Measurements from ENCODE around the gene CTCFL.

The CTCFL gene

GRCh38 chr20:57543754-57544153 is 18.8 kb upstream of the CTCFL start:
- DNase-seq (ENCODE audit: low spot score) = no peak
- no peak for TF ChIP-seq CTCF (IDR thresholded peaks at IDR 0.05)
- H3K27ac ChIP-seq = no peak overlapping the region
- H3K4me3 ChIP-seq = no peak overlapping the region

GRCh38 chr20:57540890-57541580 is 16.1 kb upstream of the CTCFL start:
- no peak for DNase-seq (ENCODE audit: low spot score)

GRCh38 chr20:57539889-57540288 is 14.9 kb upstream of the CTCFL start:
- Histone ChIP-seq H3K4me3 (no peak overlapping the region), H3K27ac (no peak overlapping the region)
- TF ChIP-seq CTCF (IDR thresholded peaks at IDR 0.05) = no peak
- DNase-seq (ENCODE audit: low spot score) = no peak

More at GRCh38 chr20:57540890-57541580, 16.1 kb upstream of the CTCFL start:
- no peak for TF ChIP-seq CTCF (IDR thresholded peaks at IDR 0.05)
- no peak overlapping the region for H3K27ac ChIP-seq
- H3K4me3 ChIP-seq = no peak overlapping the region

GRCh38 chr20:57537822-57538221 is 12.9 kb upstream of the CTCFL start:
- TF ChIP-seq CTCF (IDR thresholded peaks at IDR 0.05) = no peak
- no peak for DNase-seq (ENCODE audit: low spot score)
- Histone ChIP-seq H3K27ac (no peak overlapping the region), H3K4me3 (no peak overlapping the region)

- TF ChIP-seq CTCF (IDR thresholded peaks at IDR 0.05) = no peak
- Histone ChIP-seq H3K4me3 (no peak overlapping the region), H3K27ac (no peak overlapping the region)
- DNase-seq (ENCODE audit: low spot score) = no peak
These were observed 12.1 kb upstream of the CTCFL start for GRCh38 chr20:57536771-57537724.

- no peak for TF ChIP-seq CTCF (IDR thresholded peaks at IDR 0.05)
- H3K4me3 ChIP-seq = no peak overlapping the region
- H3K27ac ChIP-seq = no peak overlapping the region
- DNase-seq (ENCODE audit: low spot score) = no peak
These were observed 11.3 kb upstream of the CTCFL start for GRCh38 chr20:57536120-57536708.
